ENCODE results near the gene ZMIZ1.

DNA sequence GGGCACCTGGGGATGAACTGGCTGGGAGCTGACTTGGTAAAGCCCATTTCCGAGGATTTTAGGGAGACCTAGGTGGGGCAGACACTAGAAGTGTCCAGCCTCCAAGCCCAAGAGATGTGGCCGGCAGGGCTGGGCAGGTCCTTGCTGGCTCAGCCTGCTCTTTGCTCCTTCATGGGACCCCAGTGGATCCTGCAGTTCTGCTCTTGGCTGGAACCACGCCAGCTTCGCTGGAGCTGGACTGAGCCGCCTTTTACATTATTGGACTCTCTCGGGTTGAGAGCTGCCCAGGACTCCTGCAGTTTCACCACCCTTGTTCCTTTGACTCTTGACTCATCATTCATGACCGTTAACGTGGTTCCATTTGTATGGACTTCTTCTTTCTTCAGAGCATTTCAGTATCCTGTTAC lies 284.2 kb downstream of the ZMIZ1 start:
- TF ChIP-seq, protein P1, sequence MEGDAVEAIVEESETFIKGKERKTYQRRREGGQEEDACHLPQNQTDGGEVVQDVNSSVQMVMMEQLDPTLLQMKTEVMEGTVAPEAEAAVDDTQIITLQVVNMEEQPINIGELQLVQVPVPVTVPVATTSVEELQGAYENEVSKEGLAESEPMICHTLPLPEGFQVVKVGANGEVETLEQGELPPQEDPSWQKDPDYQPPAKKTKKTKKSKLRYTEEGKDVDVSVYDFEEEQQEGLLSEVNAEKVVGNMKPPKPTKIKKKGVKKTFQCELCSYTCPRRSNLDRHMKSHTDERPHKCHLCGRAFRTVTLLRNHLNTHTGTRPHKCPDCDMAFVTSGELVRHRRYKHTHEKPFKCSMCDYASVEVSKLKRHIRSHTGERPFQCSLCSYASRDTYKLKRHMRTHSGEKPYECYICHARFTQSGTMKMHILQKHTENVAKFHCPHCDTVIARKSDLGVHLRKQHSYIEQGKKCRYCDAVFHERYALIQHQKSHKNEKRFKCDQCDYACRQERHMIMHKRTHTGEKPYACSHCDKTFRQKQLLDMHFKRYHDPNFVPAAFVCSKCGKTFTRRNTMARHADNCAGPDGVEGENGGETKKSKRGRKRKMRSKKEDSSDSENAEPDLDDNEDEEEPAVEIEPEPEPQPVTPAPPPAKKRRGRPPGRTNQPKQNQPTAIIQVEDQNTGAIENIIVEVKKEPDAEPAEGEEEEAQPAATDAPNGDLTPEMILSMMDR (IDR thresholded peaks at IDR 0.05; ENCODE audit: low read depth, low read length): no peak
- TF ChIP-seq POLR2A (IDR thresholded peaks at IDR 0.05; ENCODE audit: extremely low read depth, insufficient read length): no peak

Measured in NB4 (cell line).